Activated CD4-positive, alpha-beta T cell treated with anti-CD3 and anti-CD28 coated beads for 48 hours (primary cell): ENCODE results near the gene TTLL7.
A peak's percentile ranks its signal among the peaks of the same experiment; 100 is the strongest.

Source experiments
- DNase-seq: peaks from one replicate; pipeline ENCODE4 v3.0.0-alpha.2; 2020

The TTLL7 gene, protein sequence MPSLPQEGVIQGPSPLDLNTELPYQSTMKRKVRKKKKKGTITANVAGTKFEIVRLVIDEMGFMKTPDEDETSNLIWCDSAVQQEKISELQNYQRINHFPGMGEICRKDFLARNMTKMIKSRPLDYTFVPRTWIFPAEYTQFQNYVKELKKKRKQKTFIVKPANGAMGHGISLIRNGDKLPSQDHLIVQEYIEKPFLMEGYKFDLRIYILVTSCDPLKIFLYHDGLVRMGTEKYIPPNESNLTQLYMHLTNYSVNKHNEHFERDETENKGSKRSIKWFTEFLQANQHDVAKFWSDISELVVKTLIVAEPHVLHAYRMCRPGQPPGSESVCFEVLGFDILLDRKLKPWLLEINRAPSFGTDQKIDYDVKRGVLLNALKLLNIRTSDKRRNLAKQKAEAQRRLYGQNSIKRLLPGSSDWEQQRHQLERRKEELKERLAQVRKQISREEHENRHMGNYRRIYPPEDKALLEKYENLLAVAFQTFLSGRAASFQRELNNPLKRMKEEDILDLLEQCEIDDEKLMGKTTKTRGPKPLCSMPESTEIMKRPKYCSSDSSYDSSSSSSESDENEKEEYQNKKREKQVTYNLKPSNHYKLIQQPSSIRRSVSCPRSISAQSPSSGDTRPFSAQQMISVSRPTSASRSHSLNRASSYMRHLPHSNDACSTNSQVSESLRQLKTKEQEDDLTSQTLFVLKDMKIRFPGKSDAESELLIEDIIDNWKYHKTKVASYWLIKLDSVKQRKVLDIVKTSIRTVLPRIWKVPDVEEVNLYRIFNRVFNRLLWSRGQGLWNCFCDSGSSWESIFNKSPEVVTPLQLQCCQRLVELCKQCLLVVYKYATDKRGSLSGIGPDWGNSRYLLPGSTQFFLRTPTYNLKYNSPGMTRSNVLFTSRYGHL

GRCh38 chr1:83998498-83999315 is at the start of gene TTLL7:
TTLL7 (minus strand) TSS chr1:83999132; CDS start chr1:83952211, 46,921 bp downstream.
- DNase-seq, result peak; percentile 74

- DNase-seq, result no peak
Observed at GRCh38 chr1:84042461-84042860, 43.5 kb upstream of the TTLL7 start.

DNA sequence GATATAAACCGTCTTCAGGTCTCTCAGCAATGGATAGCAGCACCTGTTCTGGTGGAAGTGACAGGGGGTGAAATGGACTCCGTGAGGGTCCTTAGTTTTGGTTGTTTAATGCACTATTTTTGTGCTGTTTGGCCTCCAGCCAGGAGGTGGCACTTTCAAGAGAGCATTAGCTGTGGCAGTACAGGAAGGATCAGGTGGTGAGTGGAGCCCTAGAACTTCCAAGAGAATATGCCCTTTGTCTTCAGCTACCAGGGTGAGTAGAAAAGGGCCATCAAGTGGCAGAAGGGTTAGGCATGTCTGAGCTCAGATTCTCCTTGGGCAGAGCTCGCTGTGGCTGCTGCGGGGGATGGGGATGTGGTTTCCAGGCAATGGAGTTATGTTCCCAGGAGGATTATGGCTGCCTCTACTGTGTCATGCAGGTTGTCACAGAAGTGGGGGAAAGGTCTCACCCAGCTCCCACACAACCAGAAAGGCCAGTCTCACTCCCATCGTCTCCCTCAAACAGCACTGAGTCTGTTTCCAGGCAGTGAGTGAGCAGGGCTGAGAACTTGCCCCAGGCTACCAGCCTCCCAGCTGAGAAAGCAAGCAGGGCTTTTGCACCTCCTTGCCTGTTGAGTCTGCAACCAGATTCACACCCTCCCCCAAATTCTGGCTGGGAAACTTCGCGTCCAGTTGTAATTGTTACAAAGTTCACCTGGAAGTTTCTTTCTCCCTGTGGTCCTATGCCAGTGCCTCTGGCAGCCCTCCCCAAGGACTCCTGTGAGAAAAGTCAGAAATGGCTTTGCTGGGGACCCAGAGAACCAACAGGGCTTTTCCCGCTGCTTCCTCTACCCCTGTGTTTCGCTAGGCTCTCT is 39.1 kb upstream of the TTLL7 start:
- DNase-seq, result no peak

DNA sequence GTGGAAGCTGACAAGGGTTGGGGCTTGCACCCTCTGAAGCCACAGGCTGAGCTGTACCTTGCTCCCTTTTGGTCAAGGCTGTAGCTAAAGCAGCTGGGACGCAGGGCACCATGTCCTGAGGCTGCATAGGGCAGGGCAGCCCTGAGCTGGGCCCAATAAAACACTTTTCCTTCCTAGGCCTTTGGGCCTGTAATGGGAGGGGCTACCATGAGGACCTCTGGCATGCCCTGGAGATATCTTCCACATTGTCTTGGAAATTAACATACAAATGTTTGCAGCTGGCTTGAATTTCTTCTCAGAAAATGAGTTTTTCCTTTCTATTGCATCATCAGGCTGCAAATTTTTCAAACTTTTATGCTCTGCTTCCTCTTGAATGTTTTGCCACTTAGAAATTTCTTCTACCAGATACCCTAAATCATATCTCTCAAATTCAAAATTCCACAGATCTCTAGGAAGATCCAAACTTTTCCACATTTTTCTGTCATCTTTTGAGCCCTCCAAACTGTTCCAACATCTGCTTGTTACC is 32.9 kb upstream of the TTLL7 start:
- DNase-seq, result no peak

DNA sequence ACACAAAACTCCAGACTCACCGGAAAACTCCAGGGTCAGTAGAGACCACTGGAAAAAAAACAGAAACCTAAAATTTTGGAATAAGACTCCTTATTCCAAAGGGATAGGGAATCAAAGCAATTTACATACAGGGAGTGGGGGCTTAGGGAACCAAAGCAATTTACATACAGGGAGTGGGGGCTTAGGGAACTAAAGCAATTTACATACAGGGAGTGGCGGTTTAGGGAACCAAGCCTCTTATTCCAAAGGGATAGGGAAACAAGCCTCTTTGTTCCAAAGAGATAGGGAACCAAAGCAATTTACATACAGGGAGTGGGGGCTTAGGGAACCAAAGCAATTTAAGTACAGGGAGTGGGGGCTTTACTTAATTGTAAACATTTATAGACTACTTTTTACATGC is 28.4 kb upstream of the TTLL7 start:
- DNase-seq, result no peak

- DNase-seq, result no peak
Observed at GRCh38 chr1:84025966-84026365, 27.0 kb upstream of the TTLL7 start.

- DNase-seq, result no peak
Observed at GRCh38 chr1:84021822-84022221, 22.9 kb upstream of the TTLL7 start.

DNA sequence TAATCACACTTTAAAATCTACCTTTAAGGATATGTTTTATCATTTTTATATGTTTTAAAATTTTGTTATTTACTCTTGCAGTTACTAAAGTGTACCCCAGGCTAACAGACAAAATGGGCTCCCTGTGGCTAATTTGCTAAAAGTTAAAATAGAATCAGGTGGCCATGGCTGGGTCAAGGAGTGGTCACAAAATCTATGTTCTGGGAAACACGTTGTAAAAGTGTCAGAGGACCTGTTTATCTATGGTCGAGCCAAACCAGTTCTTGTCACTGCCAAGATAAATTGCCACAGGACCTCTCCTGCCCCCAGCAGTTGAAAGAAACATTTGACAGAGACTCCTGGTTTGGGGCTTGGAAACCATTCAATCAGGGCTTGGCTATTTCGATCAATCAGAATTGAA is 21.2 kb upstream of the TTLL7 start:
- no peak for DNase-seq

- DNase-seq, result no peak
Observed at GRCh38 chr1:84019217-84019616, 20.3 kb upstream of the TTLL7 start.

DNA sequence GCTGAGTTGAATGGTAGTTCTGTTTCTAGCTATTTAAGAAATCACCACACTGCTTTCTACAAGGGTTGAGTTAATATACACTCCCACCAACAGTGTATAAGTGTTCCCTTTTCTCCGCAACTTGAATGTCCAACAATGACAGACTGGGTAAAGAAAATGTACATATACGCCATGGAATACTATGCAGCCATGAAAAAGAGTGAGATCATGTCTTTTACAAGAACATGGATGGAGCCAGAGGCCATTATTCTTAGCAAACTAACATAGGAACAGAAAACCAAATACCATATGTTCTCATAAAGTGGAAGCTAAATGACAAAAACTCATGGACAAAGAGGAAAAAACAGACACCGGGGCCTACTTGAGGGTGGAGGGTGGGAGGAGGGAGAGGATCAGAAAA is 14.8 kb upstream of the TTLL7 start:
- DNase-seq, result no peak

DNA sequence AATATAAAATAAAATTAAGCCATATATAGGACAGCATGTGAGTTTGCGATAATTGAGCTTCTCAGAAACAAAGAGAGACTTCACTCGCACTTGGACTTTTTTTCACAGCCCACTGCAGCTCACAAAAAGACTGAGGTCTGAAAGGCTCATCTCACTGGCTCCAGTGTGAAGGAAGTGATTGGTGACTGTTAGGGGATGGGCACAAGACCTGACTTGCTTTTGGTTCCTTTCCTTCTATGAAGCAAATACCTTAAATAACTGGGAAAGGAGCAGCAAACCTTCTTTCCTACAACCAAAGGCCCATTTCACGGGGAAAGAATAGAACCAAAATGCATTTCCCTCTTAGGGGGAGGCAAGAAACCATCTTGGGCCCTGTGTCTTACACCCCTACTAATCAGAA is 13.1 kb upstream of the TTLL7 start:
- no peak for DNase-seq

DNA sequence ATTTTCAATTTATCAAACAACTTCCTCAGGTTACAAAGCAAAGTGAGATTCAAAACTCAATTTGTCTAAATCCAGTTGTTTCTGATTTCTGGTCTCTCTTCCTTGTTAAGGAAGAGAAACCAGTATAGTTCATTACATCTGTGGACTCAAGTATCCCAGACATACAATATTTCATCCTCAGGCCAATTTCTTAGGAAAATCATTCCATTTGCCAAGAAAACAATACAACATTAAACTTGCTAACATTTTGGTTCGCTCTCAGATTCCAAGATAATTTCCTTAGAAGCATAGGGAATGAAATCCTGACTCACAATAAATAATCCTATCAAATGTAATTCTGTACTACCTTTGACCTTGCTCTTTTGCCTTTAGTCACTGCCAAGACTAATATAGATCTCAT is 11.2 kb upstream of the TTLL7 start:
- no peak for DNase-seq

DNA sequence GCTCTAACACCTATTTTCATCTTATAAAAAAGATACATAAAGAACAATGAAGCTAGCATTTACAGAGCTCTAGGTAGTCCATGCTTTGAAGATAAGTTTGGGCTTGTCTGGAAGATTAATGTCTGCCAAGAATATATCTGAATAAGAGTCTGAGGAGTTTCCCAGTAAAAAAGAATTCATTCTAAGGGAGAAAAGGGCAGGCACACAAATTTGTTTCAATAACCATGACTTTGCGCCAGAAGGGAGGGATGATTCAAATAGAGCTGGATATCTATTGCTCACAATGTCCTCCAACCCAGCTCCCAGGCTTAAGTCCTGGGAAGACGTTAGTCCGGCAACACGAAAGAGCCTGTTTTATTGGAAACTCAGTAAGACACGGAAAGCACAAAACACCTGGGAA is 9.7 kb upstream of the TTLL7 start:
- no peak for DNase-seq

GRCh38 chr1:84006591-84006990 is 7.7 kb upstream of the TTLL7 start:
- no peak for DNase-seq

- DNase-seq, result no peak
Observed at GRCh38 chr1:84001501-84001900, 2.6 kb upstream of the TTLL7 start.

GRCh38 chr1:84000954-84001495 is 2.1 kb upstream of the TTLL7 start:
- DNase-seq, result no peak

DNA sequence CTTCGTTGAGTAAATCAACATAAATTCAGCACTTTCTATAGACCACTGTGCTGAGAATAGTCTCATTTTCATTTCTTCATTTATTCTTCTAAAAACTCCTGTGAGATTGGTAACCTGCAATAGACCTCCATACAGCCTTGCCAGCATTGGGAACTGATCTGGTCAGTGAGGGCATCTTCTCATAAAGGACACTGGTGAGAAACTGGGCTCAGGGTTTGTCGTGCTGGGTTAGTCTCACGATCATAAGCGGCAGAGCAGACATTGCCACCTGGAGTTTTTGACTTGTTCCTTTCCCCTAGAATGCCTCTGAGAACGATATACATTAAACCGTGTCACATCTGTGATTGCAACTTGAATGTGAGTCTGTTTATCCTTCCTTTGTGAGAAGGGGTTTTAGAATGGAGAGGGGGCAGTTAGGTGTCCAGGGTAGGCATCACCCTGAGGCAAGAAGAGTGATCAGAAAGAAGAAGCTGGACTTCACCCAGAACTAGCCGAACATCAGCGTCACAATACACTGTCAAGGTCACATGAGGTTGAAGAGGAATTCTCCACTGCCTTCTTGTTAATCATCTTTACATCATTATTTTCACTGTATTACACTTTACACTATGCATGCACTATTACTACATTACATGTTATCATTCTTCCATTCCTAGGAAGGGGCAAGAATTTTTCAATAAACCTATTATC is 1.4 kb upstream of the TTLL7 start:
- DNase-seq, result no peak

GRCh38 chr1:83999316-83999819 is 436 bp upstream of the TTLL7 start:
- peak; percentile 70 for DNase-seq

GRCh38 chr1:83998205-83998497 is 781 bp downstream of the TTLL7 start:
- DNase-seq, result no peak

GRCh38 chr1:83997631-83998030 is 1.3 kb downstream of the TTLL7 start:
- no peak for DNase-seq

DNA sequence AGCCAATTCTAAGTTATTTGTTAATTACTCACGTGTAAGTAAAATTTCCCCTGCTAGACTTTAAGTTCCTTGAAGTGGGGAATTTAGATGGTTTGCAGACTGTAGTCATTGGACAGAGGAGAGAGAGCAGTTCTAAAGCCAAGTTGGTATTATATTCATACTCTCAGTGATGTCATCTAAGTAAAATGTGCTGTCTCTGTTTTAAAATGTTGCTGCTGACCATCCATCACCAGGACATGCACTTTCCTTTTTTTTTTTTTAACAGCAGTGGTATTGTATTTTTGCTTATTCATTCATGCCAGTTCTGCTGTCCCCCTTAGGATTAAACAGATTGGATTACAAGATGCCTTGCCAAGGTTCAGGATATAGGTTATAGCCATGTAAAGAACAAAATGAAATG is 2.3 kb downstream of the TTLL7 start:
- DNase-seq, result no peak
